Retinal pigment epithelial cell (primary cell): Measurements from ENCODE around the gene PRKAR2B.

Source experiments
- DNase-seq: peaks from one replicate; pipeline ENCODE4 v3.0.0-alpha.2; 2010; ENCODE audit warnings: low read depth
- H3K4me3 ChIP-seq: 2 replicates; pipeline ENCODE4 v1.5.1; 2011; ENCODE audit warnings: mild to moderate bottlenecking, low read length, control low read depth, moderate library complexity
- CTCF ChIP-seq: conservative IDR thresholded peaks from 2 replicates; pipeline ENCODE4 v1.5.1; 2011; ENCODE audit warnings: low read depth, low read length, control low read depth, inconsistent platforms

The PRKAR2B gene

GRCh38 chr7:107201795-107202450, 157.4 kb downstream of the PRKAR2B start:
- TF ChIP-seq CTCF = peak; percentile 67

GRCh38 chr7:107203607-107204006, 159.1 kb downstream of the PRKAR2B start:
- H3K4me3 ChIP-seq = no peak overlapping the region
- DNase-seq = no peak
- TF ChIP-seq CTCF = no peak

More at GRCh38 chr7:107201795-107202450, 157.4 kb downstream of the PRKAR2B start:
- DNase-seq = no peak
- no peak overlapping the region for H3K4me3 ChIP-seq

GRCh38 chr7:107206136-107206535, 161.6 kb downstream of the PRKAR2B start:
- TF ChIP-seq CTCF = no peak
- no peak for DNase-seq
- no peak overlapping the region for H3K4me3 ChIP-seq

- H3K4me3 ChIP-seq = no peak overlapping the region
- DNase-seq = peak; percentile 41
- no peak for TF ChIP-seq CTCF
Measured at GRCh38 chr7:107206706-107207105, 162.2 kb downstream of the PRKAR2B start.

GRCh38 chr7:107207459-107207858, 163.0 kb downstream of the PRKAR2B start:
- H3K4me3 ChIP-seq = no peak overlapping the region
- no peak for TF ChIP-seq CTCF
- no peak for DNase-seq

GRCh38 chr7:107208024-107208521, 163.6 kb downstream of the PRKAR2B start:
- no peak overlapping the region for H3K4me3 ChIP-seq
- no peak for TF ChIP-seq CTCF
- DNase-seq = no peak

- no peak for DNase-seq
- H3K4me3 ChIP-seq = no peak overlapping the region
- TF ChIP-seq CTCF = no peak
Measured at GRCh38 chr7:107208563-107208962, 164.1 kb downstream of the PRKAR2B start.
